Astrocyte (in vitro differentiated cells and primary cell): ENCODE measurements around the gene SPTBN1.

Experiments used
- CTCF ChIP-seq: IDR thresholded peaks from 2 replicates; pipeline ENCODE4 v1.5.1; 2011; ENCODE audit warnings: low read depth, mild to moderate bottlenecking, inconsistent platforms, low read length, moderate library complexity; ENCODE audit not compliant: insufficient read depth
- EZH2 ChIP-seq: IDR thresholded peaks from 2 replicates; pipeline ENCODE4 v1.6.1; 2012; ENCODE audit warnings: mild to moderate bottlenecking, low read length, inconsistent platforms; ENCODE audit not compliant: insufficient read depth

- TF ChIP-seq EZH2 (no peak), CTCF (no peak)
These were observed 17.9 kb upstream of the SPTBN1 start for GRCh38 chr2:54438271-54438670.
